Measurements from ENCODE around the gene TNFRSF6B. TPM values are rescaled to one million over a fixed set of nuclear protein-coding genes. Genes with fewer than 3 reads are reported as not detected.

The TNFRSF6B gene
- total and polyA plus RNA-seq, 2 of the 4 experiments (the other 2 are of a cell fraction): 1.3 to 11.0 TPM

- ATAC-seq (ENCODE audit: low read depth): peak; percentile 27; the same call in 1 of the 2 replicates
- Histone ChIP-seq H3K56ac (ENCODE audit: extremely low read depth, insufficient read depth, low read length) (peak overlapping the region; percentile 31), H2BK20ac (ENCODE audit: low read depth, low read length) (peak overlapping the region; percentile 58; the same call in 1 of the 2 replicates), H3K4me2 (ENCODE audit: low read depth, low read length) (peak overlapping the region; percentile 11; the same call in 1 of the 2 replicates), H3K4ac (ENCODE audit: low read depth, low read length) (peak overlapping the region; percentile 96), H2AFZ (replicated peaks; ENCODE audit: low read length, poor library complexity) (peak overlapping the region; percentile 73), H3K14ac (replicated peaks; ENCODE audit: low read depth, low read length) (peak overlapping the region; percentile 30), H3K4me1 (ENCODE audit: control insufficient read depth, insufficient read depth, low read length) (peaks cover 22% of the 10 kb centered on the region), H3K27ac (ENCODE audit: insufficient read depth, low read length) (peak overlapping the region; percentile 76), H3K23ac (ENCODE audit: low read depth, low read length) (no peak overlapping the region; the same call in 1 of the 2 replicates), H3K27me3 (ENCODE audit: control insufficient read depth, insufficient read depth, low read length) (no peaks in the 10 kb centered on the region), H2AK9ac (replicated peaks; ENCODE audit: low read depth, low read length, poor library complexity) (peak overlapping the region; percentile 88), H4K91ac (ENCODE audit: insufficient read depth, low read depth, low read length) (peak overlapping the region; percentile 97), H3K36me3 (ENCODE audit: control insufficient read depth, insufficient read depth, low read length) (peaks cover 18% of the 10 kb centered on the region), H4K8ac (ENCODE audit: low read depth in 2 of 2, low read length in 2 of 2) (peak overlapping the region; percentile 91 to 92), H4K20me1 (ENCODE audit: insufficient read depth, low read length) (no peaks in the 10 kb centered on the region), H2AK5ac (ENCODE audit: low read depth, low read length) (peak overlapping the region; percentile 82), H3K79me1 (ENCODE audit: low read depth in 1 of 2, low read length in 2 of 2) (peaks cover 17 to 58% of the 10 kb centered on the region in 2 experiments; a peak in 3 of 4 replicates), H3K18ac (ENCODE audit: low read depth, low read length) (peak overlapping the region; percentile 82), H3K9me3 (ENCODE audit: control insufficient read depth, insufficient read depth, low read length) (no peaks in the 10 kb centered on the region), H2BK120ac (ENCODE audit: low read depth, low read length) (peak overlapping the region; percentile 65), H2BK15ac (ENCODE audit: low read depth, low read length) (peak overlapping the region; percentile 36; the same call in 1 of the 3 replicates), H3K9ac (ENCODE audit: low read depth, low read length) (no peak overlapping the region), H3K4me3 (ENCODE audit: insufficient read depth, low read depth, low read length) (no peak overlapping the region), H2BK5ac (ENCODE audit: low read depth, low read length, poor library complexity, severe bottlenecking) (peak overlapping the region; percentile 98), H3K9me1 (ENCODE audit: insufficient read depth, low read length) (no peaks in the 10 kb centered on the region), H4K5ac (ENCODE audit: low read depth, low read length) (peak overlapping the region; percentile 81)
- ChIA-PET CTCF (no interaction called here), POLR2A (ENCODE audit: unreplicated experiment) (interaction anchor here (1.6 kb wide), 1 partner anchor 8 kb away, joined by 5 read pairs; the partner anchor contains the start of genes ARFRP1 and ZGPAT)
- DNase-seq: no peak
- TF ChIP-seq FOS (IDR thresholded peaks at IDR 0.05; ENCODE audit: low read depth, low read length) (no peak), CTCF (conservative IDR thresholded peaks at IDR 0.05; ENCODE audit: low read depth, low read length) (no peak), RCOR1 (IDR thresholded peaks at IDR 0.05; ENCODE audit: insufficient replicate concordance, low read length) (no peak), CHD1 (IDR thresholded peaks at IDR 0.05; ENCODE audit: low read depth, low read length) (no peak), MAZ (IDR thresholded peaks at IDR 0.05; ENCODE audit: borderline replicate concordance, low read depth, low read length) (no peak), SMC3 (IDR thresholded peaks at IDR 0.05; ENCODE audit: low read depth, low read length) (no peak), POLR2A (IDR thresholded peaks at IDR 0.05; ENCODE audit: low read depth, low read length) (no peak), RFX5 (IDR thresholded peaks at IDR 0.05; ENCODE audit: low read depth, low read length) (no peak), MXI1 (IDR thresholded peaks at IDR 0.05; ENCODE audit: borderline replicate concordance, low read depth, low read length) (no peak), MAFK (IDR thresholded peaks at IDR 0.05; ENCODE audit: low read depth, low read length) (no peak), USF2 (IDR thresholded peaks at IDR 0.05; ENCODE audit: low read depth, low read length) (no peak)
- TF ChIP-seq, protein P1, sequence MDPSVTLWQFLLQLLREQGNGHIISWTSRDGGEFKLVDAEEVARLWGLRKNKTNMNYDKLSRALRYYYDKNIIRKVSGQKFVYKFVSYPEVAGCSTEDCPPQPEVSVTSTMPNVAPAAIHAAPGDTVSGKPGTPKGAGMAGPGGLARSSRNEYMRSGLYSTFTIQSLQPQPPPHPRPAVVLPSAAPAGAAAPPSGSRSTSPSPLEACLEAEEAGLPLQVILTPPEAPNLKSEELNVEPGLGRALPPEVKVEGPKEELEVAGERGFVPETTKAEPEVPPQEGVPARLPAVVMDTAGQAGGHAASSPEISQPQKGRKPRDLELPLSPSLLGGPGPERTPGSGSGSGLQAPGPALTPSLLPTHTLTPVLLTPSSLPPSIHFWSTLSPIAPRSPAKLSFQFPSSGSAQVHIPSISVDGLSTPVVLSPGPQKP (IDR thresholded peaks at IDR 0.05; ENCODE audit: borderline replicate concordance, low read depth, low read length): no peak
- in situ Hi-C loops (cut with MboI; ENCODE audit: low sequenced_read_pairs) (loop anchor here (10.0 kb wide), 1 partner anchor 165 kb away; the partner anchor contains the start of genes ABHD16B and TPD52L2), intact Hi-C loops (cut with micrococcal nuclease) (no loop called here), dilution Hi-C loops (cut with HindIII; ENCODE audit: low sequenced_read_pairs, unreplicated experiment) (no loop called here)
- BruUV-seq (replicated peaks): TSS peak; percentile 79
- 100% methylated on average over 2 of the region's 24 CpGs; no CpG with 5 or more reads in 1 of the 2 experiments for WGBS, 2 experiments (ENCODE audit: extremely low coverage in 2 of 2, insufficient read length in 1 of 2)
Measured at GRCh38 chr20:63699466-63700198, 3.2 kb downstream of the TNFRSF6B start.
